Progenitor cell of endocrine pancreas (in vitro differentiated cells): ENCODE data around the gene BCDIN3D. TPM values are rescaled to one million over a fixed set of nuclear protein-coding genes. Genes with fewer than 3 reads are reported as not detected.

Experiments
- DNase-seq: peaks from one replicate; pipeline ENCODE4 v3.0.0; 2021; ENCODE audit warnings: low spot score; ENCODE audit not compliant: unreplicated experiment
- H3K27ac Mint-ChIP-seq: 2 replicates; pipeline ENCODE4 v1.8.0; 2021; ENCODE audit warnings: mild to moderate bottlenecking, moderate library complexity, mixed read lengths
- H3K27me3 Mint-ChIP-seq: 2 replicates; pipeline ENCODE4 v1.8.0; 2021; ENCODE audit warnings: mixed read lengths
- H3K36me3 Mint-ChIP-seq: 2 replicates; pipeline ENCODE4 v1.8.0; 2022; ENCODE audit warnings: mixed read lengths; ENCODE audit not compliant: insufficient read depth
- H3K4me1 Mint-ChIP-seq: 2 replicates; pipeline ENCODE4 v1.8.0; 2021; ENCODE audit warnings: low read depth, mixed read lengths
- H3K4me3 Mint-ChIP-seq: 2 replicates; pipeline ENCODE4 v1.8.0; 2021; ENCODE audit warnings: low read depth, mild to moderate bottlenecking, moderate library complexity, mixed read lengths
- H3K9me3 Mint-ChIP-seq: 2 replicates; pipeline ENCODE4 v1.8.0; 2021; ENCODE audit warnings: low read depth, mixed read lengths
- total RNA-seq: library from RNA; stranded (reverse); gene quantifications from 2 replicates; pipeline ENCODE4 v1.2.1, GENCODE V29; 2021
- TF ChIP-seq, protein P1 (sequence below): fragments of 200-600 bp; sonication (generic); IDR thresholded peaks from one replicate; pipeline ENCODE4 v1.5.0; 2021; ENCODE audit warnings: antibody characterized with exemption, mild to moderate bottlenecking; ENCODE audit not compliant: unreplicated experiment

BCDIN3D gene
- total RNA-seq, 1 donor from 2014 or later, result 7.3 TPM

DNA sequence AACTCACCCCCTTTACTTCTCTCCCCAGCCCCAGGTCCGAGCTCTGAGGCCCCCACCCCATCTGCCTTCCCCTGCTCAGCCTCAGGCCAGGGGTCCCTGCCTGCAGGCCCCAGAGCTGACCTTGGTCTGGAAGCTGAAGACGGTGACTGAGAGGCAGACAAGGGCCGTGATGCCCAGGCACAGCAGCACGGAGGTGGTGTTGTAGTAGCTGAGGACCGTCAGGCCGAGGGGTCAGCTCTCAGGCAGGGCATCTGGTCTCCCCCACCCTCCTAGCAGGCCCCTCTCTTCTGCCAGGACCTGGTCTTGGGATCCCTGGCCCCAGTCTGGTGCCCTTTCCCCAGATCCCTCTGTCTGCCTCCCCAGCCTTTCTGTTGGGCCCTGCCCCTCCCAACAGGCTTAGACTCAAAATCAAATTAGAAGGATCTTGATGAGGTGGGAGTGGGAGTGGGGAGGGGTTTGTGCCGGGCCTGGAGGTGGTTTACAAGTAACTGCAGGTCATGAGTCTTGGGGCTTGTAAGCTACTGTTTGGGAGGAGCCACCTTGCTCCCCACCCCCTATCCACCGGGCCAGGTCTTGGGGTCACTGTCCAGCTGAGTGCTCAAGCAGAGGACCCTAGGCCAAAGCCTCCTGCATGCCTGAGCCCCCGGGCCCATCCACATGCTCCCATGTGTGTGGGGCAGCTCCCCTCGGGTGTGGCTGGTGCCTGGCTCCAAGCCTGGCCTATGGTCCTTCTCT, 46.6 kb upstream of the BCDIN3D start:
- TF ChIP-seq, protein P1, sequence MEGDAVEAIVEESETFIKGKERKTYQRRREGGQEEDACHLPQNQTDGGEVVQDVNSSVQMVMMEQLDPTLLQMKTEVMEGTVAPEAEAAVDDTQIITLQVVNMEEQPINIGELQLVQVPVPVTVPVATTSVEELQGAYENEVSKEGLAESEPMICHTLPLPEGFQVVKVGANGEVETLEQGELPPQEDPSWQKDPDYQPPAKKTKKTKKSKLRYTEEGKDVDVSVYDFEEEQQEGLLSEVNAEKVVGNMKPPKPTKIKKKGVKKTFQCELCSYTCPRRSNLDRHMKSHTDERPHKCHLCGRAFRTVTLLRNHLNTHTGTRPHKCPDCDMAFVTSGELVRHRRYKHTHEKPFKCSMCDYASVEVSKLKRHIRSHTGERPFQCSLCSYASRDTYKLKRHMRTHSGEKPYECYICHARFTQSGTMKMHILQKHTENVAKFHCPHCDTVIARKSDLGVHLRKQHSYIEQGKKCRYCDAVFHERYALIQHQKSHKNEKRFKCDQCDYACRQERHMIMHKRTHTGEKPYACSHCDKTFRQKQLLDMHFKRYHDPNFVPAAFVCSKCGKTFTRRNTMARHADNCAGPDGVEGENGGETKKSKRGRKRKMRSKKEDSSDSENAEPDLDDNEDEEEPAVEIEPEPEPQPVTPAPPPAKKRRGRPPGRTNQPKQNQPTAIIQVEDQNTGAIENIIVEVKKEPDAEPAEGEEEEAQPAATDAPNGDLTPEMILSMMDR, result no peak
- Mint-ChIP-seq H3K4me1 (peaks cover 21% of the 10 kb centered on the region), H3K9me3 (no peaks in the 10 kb centered on the region), H3K36me3 (no peaks in the 10 kb centered on the region), H3K4me3 (no peak overlapping the region), H3K27ac (no peak overlapping the region), H3K27me3 (peaks cover 28% of the 10 kb centered on the region)
- DNase-seq, result no peak

DNA sequence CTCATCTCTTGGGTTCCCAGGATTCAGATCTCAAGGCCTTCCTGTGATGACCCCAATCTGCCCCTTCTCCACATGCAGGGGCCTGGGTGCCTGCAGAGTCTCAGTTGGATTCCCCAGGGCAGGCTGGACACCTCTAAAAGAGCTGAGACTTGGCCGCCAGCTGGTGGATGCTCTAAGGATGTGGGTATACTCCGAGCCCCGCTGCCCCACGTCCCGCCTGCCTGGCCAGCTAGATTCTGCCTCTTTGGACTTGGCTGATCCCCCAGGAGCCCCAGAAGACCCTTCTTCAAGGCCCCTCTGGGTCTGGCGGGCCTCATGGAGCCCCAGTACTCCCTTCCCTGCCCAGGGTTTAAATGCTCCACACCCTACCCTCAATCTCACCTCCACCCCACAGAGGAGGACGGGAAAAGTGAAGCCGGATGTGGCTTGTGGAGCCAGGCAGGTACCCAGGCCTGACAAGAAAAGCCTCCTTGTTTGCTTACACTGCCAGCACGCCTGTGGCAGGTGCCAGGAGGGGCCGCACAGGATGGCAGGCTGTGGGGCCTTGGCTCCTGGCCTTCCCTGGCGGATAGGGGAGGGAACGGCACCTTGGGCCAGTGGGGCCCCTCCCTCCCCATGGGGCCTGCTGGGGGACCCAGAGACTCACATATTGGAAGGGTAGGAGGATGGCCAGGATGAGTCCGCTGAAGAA, 45.7 kb upstream of the BCDIN3D start:
- Mint-ChIP-seq H3K4me3 (no peak overlapping the region), H3K9me3 (no peaks in the 10 kb centered on the region), H3K27ac (no peak overlapping the region), H3K27me3 (peaks cover 34% of the 10 kb centered on the region), H3K36me3 (no peaks in the 10 kb centered on the region), H3K4me1 (peaks cover 19% of the 10 kb centered on the region)
- TF ChIP-seq, protein P1, result no peak
- no peak for DNase-seq

DNA sequence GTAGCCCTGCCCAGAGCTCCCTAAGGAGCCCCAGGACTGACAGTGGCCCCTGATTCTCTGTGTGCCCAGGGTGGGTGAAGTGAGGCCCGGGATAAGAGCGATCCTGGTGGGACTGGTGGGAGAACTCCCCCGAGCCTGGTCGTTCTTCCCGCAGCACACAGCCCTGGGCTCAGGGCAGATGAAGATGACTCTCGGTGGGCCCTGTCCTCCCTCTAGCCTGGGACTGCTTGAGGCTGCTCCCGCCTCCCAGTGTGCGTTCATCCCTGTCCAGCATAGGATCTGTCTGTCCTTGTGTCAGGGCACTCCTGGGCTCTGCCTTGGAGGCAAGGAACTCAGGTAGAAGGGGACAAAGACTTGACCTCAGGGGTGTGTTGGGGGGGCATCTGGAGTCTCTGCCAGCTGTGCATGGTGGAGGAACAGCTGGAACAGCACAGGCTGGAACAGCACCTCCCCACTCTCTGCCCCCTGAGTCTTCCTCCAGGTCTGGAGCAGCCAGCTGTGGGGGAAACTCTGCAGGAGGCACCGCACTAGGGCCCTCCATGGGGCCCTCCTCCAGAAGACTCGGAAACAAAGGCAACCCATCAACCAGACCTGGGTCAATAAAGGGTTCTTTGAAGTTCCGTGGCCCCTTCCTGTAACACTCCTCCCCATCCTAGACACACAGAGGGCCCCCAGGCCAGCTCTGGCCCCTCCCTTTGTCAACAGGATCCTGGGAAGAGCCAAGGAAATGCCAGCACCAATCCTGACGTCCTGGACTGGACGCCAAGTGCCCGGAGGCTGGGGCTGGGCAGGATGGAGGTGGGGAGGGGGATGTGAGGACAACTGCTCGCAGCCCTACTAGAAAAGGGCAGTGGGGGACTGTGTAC, 44.9 kb upstream of the BCDIN3D start:
- no peaks in the 10 kb centered on the region for H3K9me3 Mint-ChIP-seq
- H3K27ac Mint-ChIP-seq, result no peak overlapping the region
- DNase-seq, result no peak
- H3K4me1 Mint-ChIP-seq, result peaks cover 23% of the 10 kb centered on the region
- TF ChIP-seq, protein P1, result no peak
- peaks cover 40% of the 10 kb centered on the region for H3K27me3 Mint-ChIP-seq
- no peak overlapping the region for H3K4me3 Mint-ChIP-seq
- H3K36me3 Mint-ChIP-seq, result no peaks in the 10 kb centered on the region

DNA sequence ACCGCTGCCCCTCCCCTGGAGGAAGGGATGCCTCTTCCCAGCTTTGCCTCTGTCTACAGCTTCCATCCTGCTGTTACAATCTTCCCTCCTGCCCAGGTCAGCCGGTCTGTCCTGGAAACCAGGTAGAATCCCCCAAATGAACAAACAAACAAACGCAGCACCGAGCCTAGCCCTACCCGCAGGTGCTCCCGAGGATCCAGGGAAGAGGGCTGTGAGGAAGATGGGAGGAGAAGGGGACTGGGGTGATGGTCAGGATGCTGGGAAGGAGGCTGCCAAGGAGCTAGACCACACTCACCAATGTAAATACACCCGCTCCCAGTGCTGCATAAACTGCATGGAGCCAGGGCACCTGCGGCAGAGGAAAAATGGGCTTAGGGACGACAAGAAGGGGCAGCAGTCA, 44.2 kb upstream of the BCDIN3D start:
- DNase-seq, result no peak
- Mint-ChIP-seq H3K36me3 (no peaks in the 10 kb centered on the region), H3K9me3 (no peaks in the 10 kb centered on the region), H3K4me3 (no peak overlapping the region), H3K27ac (no peak overlapping the region), H3K27me3 (peaks cover 36% of the 10 kb centered on the region), H3K4me1 (peaks cover 21% of the 10 kb centered on the region)
- TF ChIP-seq, protein P1, result no peak
